ENCODE data around the gene DNER. TPM values are rescaled to one million over a fixed set of nuclear protein-coding genes. Genes with fewer than 3 reads are reported as not detected.
"Not testable (repeated sequence)": the region's sequence is repeated elsewhere in the genome, so short reads cannot be mapped to it uniquely, and the experiment has no call there.

Gene DNER
- total RNA-seq, 1 donor from 2014 or later, result 1.6 TPM

DNA sequence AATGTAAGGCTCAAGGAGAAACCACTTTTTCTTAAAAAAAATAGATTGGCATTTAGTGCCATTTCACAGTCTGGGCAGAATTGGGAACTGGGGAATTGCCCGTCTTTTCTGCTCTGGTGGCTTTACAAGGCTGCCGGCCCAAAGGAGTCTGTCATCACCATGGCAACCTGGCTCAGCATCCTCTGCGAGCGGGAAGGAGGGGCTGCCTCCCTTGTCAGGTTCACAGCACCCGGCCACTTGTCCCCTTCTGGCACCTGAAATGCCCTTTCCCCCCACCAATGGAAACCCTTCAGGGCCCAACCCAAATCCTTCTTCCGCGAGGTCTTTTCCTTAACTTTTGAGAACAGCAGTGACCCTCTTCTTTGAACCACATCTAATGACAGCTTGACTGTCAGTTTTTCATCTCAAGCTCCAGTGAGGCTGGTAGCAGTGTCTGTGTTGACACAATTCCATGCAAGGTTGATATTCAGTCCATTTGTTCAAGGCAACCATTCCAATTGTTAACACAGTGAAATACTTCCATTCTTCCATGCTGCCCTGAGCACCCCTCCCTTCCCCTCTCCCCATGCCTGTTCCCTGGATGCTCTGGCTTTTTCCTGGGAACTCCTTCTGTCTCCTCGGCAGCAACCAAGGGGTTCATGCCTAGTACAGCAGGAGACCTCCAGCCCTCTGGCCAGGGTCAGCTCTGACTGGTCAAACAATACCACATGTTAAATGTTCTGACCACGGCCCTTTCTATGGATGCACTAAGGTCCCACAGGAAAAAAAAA, 79.6 kb downstream of the DNER start:
- no peak overlapping the region for H3K4me3 ChIP-seq (ENCODE audit: low read length in 3 of 3)
- H3K27me3 ChIP-seq (ENCODE audit: control insufficient read depth in 3 of 3, insufficient read depth in 3 of 3, low read length in 3 of 3), result peaks cover 0 to 10% (median 0%) of the 10 kb centered on the region in 3 donors
- H3K36me3 ChIP-seq (ENCODE audit: control insufficient read depth in 3 of 3, insufficient read depth in 3 of 3, low read length in 3 of 3), result no peaks in the 10 kb centered on the region
- H3K27ac ChIP-seq (ENCODE audit: low read depth, low read length), result no peak overlapping the region
- no peaks in the 10 kb centered on the region for H3K9me3 ChIP-seq (ENCODE audit: control insufficient read depth in 3 of 3, low read length in 3 of 3)
- no peaks in the 10 kb centered on the region for H3K4me1 ChIP-seq (ENCODE audit: control insufficient read depth in 3 of 3, insufficient read depth in 3 of 3, low read length in 3 of 3)
- no peak overlapping the region for H3K9ac ChIP-seq (ENCODE audit: low read depth in 1 of 3, low read length in 3 of 3)

DNA sequence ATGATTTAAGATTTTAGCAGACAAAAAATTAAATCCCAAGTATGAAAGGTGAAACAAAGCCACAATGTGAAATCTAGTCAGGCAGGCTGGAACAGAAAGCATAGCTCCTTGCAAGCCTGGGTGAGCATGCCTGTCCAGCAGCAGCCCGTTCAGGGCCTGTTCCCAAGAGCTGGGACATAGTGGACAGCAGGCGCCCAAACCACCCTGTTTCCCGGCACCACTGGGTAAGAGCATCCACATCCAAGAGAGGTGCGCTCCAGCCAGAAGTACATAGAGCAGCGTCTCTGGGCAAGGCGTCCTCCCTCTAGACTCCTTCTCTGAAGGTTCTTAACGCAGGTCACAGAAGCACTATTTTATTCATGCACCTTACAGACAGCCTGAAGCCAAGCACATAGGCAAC, 80.8 kb downstream of the DNER start:
- H3K9ac ChIP-seq (ENCODE audit: low read depth in 1 of 3, low read length in 3 of 3), result no peak overlapping the region
- peaks cover 0 to 10% (median 0%) of the 10 kb centered on the region in 3 donors for H3K27me3 ChIP-seq (ENCODE audit: control insufficient read depth in 3 of 3, insufficient read depth in 3 of 3, low read length in 3 of 3)
- H3K4me1 ChIP-seq (ENCODE audit: control insufficient read depth in 3 of 3, insufficient read depth in 3 of 3, low read length in 3 of 3), result no peaks in the 10 kb centered on the region
- H3K27ac ChIP-seq (ENCODE audit: low read depth, low read length), result no peak overlapping the region
- no peaks in the 10 kb centered on the region for H3K36me3 ChIP-seq (ENCODE audit: control insufficient read depth in 3 of 3, insufficient read depth in 3 of 3, low read length in 3 of 3)
- no peak overlapping the region for H3K4me3 ChIP-seq (ENCODE audit: low read length in 3 of 3)
- no peaks in the 10 kb centered on the region for H3K9me3 ChIP-seq (ENCODE audit: control insufficient read depth in 3 of 3, low read length in 3 of 3)

DNA sequence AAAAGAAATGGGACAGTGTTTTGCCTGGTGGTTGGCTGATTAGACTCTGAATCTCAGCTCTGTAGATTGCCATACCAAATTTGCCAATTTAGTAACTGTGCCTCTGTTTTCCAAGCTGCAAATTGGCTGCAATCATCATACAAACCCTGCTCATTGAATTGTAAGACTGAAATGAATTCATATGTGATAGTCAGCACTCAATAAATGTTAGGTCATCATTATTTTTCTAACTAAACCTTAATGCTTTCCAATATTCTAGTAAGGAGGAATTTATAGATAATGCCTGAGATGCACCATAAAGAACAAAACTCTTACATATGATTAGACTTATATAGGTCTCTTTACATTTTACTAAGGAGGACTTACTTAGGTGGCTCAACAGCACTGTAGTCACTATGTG, 85.3 kb downstream of the DNER start:
- H3K36me3 ChIP-seq (ENCODE audit: control insufficient read depth in 3 of 3, insufficient read depth in 3 of 3, low read length in 3 of 3), result no peaks in the 10 kb centered on the region

DNA sequence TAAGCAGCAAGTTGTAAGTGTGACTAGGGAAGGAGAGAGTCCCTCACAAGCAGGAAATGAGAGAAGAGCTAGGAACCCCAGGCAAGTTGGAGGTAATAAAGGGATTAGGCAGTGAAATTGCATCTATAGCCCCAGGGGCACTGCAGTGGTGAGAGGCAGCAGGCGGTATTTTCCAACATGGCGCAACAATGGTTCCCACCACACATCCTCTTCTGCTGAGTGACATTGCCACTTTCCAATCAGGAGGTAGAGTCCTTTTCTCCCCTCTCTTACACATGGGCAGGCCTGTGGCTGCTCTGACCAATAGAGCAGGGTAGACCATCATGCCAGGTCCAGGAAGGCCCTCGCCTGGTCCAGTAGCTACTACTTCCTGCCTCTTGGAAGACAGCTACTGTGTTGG, 86.6 kb downstream of the DNER start:
- no peak overlapping the region for H3K4me3 ChIP-seq (ENCODE audit: low read length in 3 of 3)
- H3K9me3 ChIP-seq (ENCODE audit: control insufficient read depth in 3 of 3, low read length in 3 of 3), result no peaks in the 10 kb centered on the region
- peaks cover 0 to 4% (median 0%) of the 10 kb centered on the region in 3 donors for H3K27me3 ChIP-seq (ENCODE audit: control insufficient read depth in 3 of 3, insufficient read depth in 3 of 3, low read length in 3 of 3)
- H3K9ac ChIP-seq (ENCODE audit: low read depth in 1 of 3, low read length in 3 of 3), result no peak overlapping the region
- H3K4me1 ChIP-seq (ENCODE audit: control insufficient read depth in 3 of 3, insufficient read depth in 3 of 3, low read length in 3 of 3), result no peaks in the 10 kb centered on the region
- no peak overlapping the region for H3K27ac ChIP-seq (ENCODE audit: low read depth, low read length)
- H3K36me3 ChIP-seq (ENCODE audit: control insufficient read depth in 3 of 3, insufficient read depth in 3 of 3, low read length in 3 of 3), result no peaks in the 10 kb centered on the region

More for the DNA sequence above, 85.3 kb downstream of the DNER start:
- no peak overlapping the region for H3K4me3 ChIP-seq (ENCODE audit: low read length in 3 of 3)
- H3K27me3 ChIP-seq (ENCODE audit: control insufficient read depth in 3 of 3, insufficient read depth in 3 of 3, low read length in 3 of 3), result peaks cover 0 to 4% (median 3%) of the 10 kb centered on the region in 3 donors
- H3K9ac ChIP-seq (ENCODE audit: low read depth in 1 of 3, low read length in 3 of 3), result no peak overlapping the region
- H3K27ac ChIP-seq (ENCODE audit: low read depth, low read length), result no peak overlapping the region
- H3K4me1 ChIP-seq (ENCODE audit: control insufficient read depth in 3 of 3, insufficient read depth in 3 of 3, low read length in 3 of 3), result no peaks in the 10 kb centered on the region
- H3K9me3 ChIP-seq (ENCODE audit: control insufficient read depth in 3 of 3, low read length in 3 of 3), result no peaks in the 10 kb centered on the region

DNA sequence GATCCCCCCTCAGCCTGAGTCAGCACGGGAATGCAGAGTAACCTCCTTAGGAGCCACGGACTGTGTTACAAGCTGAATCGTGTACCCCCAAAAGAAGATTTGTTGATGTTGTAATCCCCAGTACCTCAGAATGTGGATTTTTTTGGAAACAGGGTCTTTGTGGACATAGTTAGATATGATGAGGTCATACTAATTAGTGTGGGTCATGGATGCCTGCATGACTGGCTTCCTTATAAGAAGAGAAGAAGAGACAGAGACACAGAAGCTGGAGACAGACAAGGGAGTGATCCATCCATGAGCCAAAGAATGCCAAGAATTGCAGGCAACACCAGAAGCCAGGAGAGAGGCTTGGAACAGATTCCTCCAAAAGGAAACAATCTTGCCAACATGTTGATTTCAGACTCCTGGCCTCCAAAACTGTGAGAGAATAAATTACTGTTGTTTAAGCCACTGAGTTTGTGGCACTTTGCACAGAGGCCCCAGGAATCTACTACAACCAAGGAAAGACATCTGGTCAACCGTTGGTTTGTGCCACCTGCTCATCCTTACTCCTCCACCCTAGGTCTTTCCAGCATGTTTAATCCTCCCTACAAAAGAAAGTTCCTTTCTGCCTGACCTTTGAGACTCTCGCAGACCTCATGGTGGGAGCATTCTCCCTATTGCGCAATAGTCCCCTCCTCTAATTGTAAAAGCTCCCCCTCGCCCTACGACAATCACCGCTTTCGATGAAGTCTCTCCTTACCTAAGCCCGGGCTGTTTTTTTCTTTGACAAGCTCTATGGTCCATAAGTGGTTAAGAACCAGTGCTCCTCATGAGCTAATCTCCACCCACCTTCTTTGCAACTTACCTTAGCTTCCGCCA, 91.6 kb downstream of the DNER start:
- H3K4me3 ChIP-seq (ENCODE audit: low read length in 3 of 3), result no peak overlapping the region

DNA sequence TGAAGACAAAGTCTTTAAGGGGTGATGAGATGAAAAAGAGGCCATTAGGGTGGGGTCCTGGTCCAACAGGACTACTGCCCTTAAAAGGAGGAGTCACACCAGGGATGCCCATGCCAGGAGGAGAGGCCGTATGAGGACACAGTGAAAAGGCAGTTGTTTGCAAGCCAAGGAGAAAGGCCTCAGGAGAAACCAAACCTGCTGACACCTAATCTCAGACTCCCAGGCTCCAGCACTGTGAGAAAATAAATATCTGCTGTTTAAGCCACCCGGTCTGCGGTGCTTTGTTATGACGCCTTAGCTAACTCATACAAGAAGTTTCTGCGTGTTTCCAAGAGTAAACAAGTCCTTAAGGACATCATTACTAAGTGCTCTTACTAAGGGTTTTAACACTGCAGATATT, 93.6 kb downstream of the DNER start:
- no peak overlapping the region for H3K4me3 ChIP-seq (ENCODE audit: low read length in 3 of 3)
- H3K36me3 ChIP-seq (ENCODE audit: control insufficient read depth in 3 of 3, insufficient read depth in 3 of 3, low read length in 3 of 3), result no peaks in the 10 kb centered on the region
- no peak overlapping the region for H3K27ac ChIP-seq (ENCODE audit: low read depth, low read length)
- no peaks in the 10 kb centered on the region for H3K27me3 ChIP-seq (ENCODE audit: control insufficient read depth in 3 of 3, insufficient read depth in 3 of 3, low read length in 3 of 3)
- no peaks in the 10 kb centered on the region for H3K9me3 ChIP-seq (ENCODE audit: control insufficient read depth in 3 of 3, low read length in 3 of 3)
- no peaks in the 10 kb centered on the region for H3K4me1 ChIP-seq (ENCODE audit: control insufficient read depth in 3 of 3, insufficient read depth in 3 of 3, low read length in 3 of 3)
- H3K9ac ChIP-seq (ENCODE audit: low read depth in 1 of 3, low read length in 3 of 3), result no peak overlapping the region

More for the DNA sequence above, 91.6 kb downstream of the DNER start:
- Histone ChIP-seq H3K27me3 (ENCODE audit: control insufficient read depth in 3 of 3, insufficient read depth in 3 of 3, low read length in 3 of 3) (no peaks in the 10 kb centered on the region), H3K27ac (ENCODE audit: low read depth, low read length) (no peak overlapping the region), H3K36me3 (ENCODE audit: control insufficient read depth in 3 of 3, insufficient read depth in 3 of 3, low read length in 3 of 3) (no peaks in the 10 kb centered on the region), H3K9ac (ENCODE audit: low read depth in 1 of 3, low read length in 3 of 3) (no peak overlapping the region), H3K4me1 (ENCODE audit: control insufficient read depth in 3 of 3, insufficient read depth in 3 of 3, low read length in 3 of 3) (no peaks in the 10 kb centered on the region), H3K9me3 (ENCODE audit: control insufficient read depth in 3 of 3, low read length in 3 of 3) (no peaks in the 10 kb centered on the region)

DNA sequence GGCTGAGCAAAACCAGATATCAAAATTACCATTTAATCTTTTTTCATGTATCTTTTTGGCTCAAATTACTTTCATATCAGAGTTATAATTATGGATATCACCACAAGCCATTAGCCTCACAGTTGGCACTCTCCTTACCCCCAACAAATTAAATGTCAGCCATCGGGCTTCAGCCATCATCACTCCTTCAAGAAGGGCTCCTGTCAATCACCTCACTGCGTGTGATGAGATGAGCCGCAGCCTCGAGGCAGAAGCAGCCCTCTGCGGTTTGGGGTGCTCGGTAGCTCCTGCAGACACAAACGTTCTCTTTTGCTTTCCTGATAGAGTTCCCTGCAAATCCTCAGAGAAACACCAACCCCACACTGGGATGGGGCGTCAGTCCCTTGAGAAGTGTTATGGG, 94.1 kb downstream of the DNER start:
- Histone ChIP-seq H3K27me3 (ENCODE audit: control insufficient read depth in 3 of 3, insufficient read depth in 3 of 3, low read length in 3 of 3) (no peaks in the 10 kb centered on the region), H3K9me3 (ENCODE audit: control insufficient read depth in 3 of 3, low read length in 3 of 3) (no peaks in the 10 kb centered on the region), H3K9ac (ENCODE audit: low read depth in 1 of 3, low read length in 3 of 3) (no peak overlapping the region), H3K4me3 (ENCODE audit: low read length in 3 of 3) (no peak overlapping the region), H3K27ac (ENCODE audit: low read depth, low read length) (no peak overlapping the region), H3K36me3 (ENCODE audit: control insufficient read depth in 3 of 3, insufficient read depth in 3 of 3, low read length in 3 of 3) (no peaks in the 10 kb centered on the region), H3K4me1 (ENCODE audit: control insufficient read depth in 3 of 3, insufficient read depth in 3 of 3, low read length in 3 of 3) (no peaks in the 10 kb centered on the region)

DNA sequence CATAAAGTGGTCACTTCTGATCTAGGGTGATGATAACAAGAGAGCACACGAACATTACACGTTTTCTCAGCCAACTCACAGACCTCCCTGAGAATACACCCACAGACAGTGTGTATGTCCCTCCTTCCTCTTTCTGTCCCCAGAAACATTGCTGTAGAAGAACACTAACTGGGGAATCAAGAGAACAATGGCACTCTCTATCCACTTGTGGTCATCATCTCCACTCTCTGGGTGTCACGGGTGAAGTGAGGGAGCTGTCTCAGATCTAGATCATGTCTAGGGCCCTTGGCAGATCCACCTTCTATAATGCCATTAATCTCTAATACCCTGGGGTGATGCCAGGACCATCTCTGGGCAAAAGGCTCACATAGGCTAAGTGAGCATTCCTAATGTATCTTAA, 97.9 kb downstream of the DNER start:
- Histone ChIP-seq H3K4me3 (ENCODE audit: low read length in 3 of 3) (no peak overlapping the region), H3K4me1 (ENCODE audit: control insufficient read depth in 3 of 3, insufficient read depth in 3 of 3, low read length in 3 of 3) (no peaks in the 10 kb centered on the region), H3K27me3 (ENCODE audit: control insufficient read depth in 3 of 3, insufficient read depth in 3 of 3, low read length in 3 of 3) (peaks cover 0 to 3% (median 0%) of the 10 kb centered on the region in 3 donors), H3K27ac (ENCODE audit: low read depth, low read length) (no peak overlapping the region), H3K9ac (ENCODE audit: low read depth in 1 of 3, low read length in 3 of 3) (no peak overlapping the region), H3K9me3 (ENCODE audit: control insufficient read depth in 3 of 3, low read length in 3 of 3) (no peaks in the 10 kb centered on the region), H3K36me3 (ENCODE audit: control insufficient read depth in 3 of 3, insufficient read depth in 3 of 3, low read length in 3 of 3) (no peaks in the 10 kb centered on the region)

DNA sequence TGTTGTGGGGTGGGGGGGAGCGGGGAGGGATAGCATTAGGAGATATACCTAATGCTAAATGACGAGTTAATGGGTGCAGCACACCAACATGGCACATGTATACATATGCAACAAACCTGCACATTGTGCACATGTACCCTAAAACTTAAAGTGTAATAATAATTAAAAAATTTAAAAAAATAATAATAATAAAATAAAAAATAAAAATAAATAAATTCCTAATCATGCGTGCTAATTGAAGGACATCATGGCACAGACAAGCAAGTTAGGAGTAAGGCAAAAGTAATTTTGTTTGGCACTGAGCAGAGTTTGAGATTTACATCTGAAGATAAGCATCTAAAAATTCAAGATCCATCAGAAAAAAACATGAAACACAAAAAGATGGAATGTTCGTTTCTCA, 100.3 kb downstream of the DNER start:
- H3K9ac ChIP-seq (ENCODE audit: low read depth in 1 of 3, low read length in 3 of 3); H3K4me3 ChIP-seq (ENCODE audit: low read length in 3 of 3); H3K9me3 ChIP-seq (ENCODE audit: control insufficient read depth in 3 of 3, low read length in 3 of 3); H3K36me3 ChIP-seq (ENCODE audit: control insufficient read depth in 3 of 3, insufficient read depth in 3 of 3, low read length in 3 of 3); H3K27me3 ChIP-seq (ENCODE audit: control insufficient read depth in 3 of 3, insufficient read depth in 3 of 3, low read length in 3 of 3); H3K4me1 ChIP-seq (ENCODE audit: control insufficient read depth in 3 of 3, insufficient read depth in 3 of 3, low read length in 3 of 3); H3K27ac ChIP-seq (ENCODE audit: low read depth, low read length): not testable (repeated sequence)

DNA sequence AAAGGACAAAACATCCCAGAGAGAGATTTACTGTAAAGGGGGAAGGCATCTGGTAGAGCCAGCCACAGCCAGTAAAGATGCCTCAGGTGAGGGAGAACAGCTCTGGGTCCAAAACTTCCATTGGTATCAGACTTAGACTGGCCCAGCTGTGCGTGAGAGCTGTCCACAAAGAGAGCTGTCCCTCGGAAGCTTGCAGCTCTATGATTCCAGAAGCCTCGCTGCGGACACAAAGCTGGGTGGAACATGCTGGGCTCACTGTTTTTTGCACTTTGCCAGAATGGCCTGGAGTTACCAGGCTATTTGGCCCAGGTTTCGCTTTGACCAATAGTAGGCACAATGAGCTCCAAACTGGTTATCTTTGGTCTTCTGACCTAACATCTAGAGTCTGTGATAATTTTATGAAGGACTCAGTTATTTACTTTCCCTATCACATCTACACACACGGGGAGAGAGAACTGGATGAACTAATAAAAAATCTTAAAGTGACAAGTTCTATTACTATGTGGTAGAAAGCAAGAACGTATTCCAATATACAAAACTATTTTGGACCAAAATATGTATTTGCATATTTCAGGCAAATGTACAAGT, 101.9 kb downstream of the DNER start:
- Histone ChIP-seq H3K4me3 (ENCODE audit: low read length in 3 of 3) (no peak overlapping the region), H3K36me3 (ENCODE audit: control insufficient read depth in 3 of 3, insufficient read depth in 3 of 3, low read length in 3 of 3) (no peaks in the 10 kb centered on the region), H3K9ac (ENCODE audit: low read depth in 1 of 3, low read length in 3 of 3) (no peak overlapping the region), H3K4me1 (ENCODE audit: control insufficient read depth in 3 of 3, insufficient read depth in 3 of 3, low read length in 3 of 3) (no peaks in the 10 kb centered on the region), H3K9me3 (ENCODE audit: control insufficient read depth in 3 of 3, low read length in 3 of 3) (no peaks in the 10 kb centered on the region), H3K27ac (ENCODE audit: low read depth, low read length) (no peak overlapping the region), H3K27me3 (ENCODE audit: control insufficient read depth in 3 of 3, insufficient read depth in 3 of 3, low read length in 3 of 3) (peaks cover 0 to 3% (median 0%) of the 10 kb centered on the region in 3 donors)

All from skeletal muscle tissue (tissue), 4 donors.